HEK293 (cell line): ENCODE measurements around the gene ANTXR2.

Experiments used
- HOXA7 ChIP-seq: sonication (generic); formaldehyde crosslinking; IDR thresholded peaks from 2 replicates; pipeline ENCODE4 v1.8.1; 2022; ENCODE audit warnings: missing genetic modification reagents, borderline replicate concordance
- REPIN1 ChIP-seq: fragments of 450-650 bp; formaldehyde crosslinking; IDR thresholded peaks from 2 replicates; pipeline ENCODE4 v1.5.1; 2017; ENCODE audit warnings: missing biosample characterization, missing genetic modification characterization, low read depth
- TRIM28 ChIP-seq: IDR thresholded peaks from 2 replicates; pipeline ENCODE4 v1.6.1; 2011; ENCODE audit warnings: low read length, control low read depth, borderline replicate concordance
- TSHZ1 ChIP-seq: fragments of 450-650 bp; formaldehyde crosslinking; IDR thresholded peaks from 2 replicates; pipeline ENCODE4 v1.5.1; 2016; ENCODE audit warnings: missing biosample characterization, missing genetic modification characterization, borderline replicate concordance
- YY2 ChIP-seq: fragments of 450-650 bp; formaldehyde crosslinking; IDR thresholded peaks from 2 replicates; pipeline ENCODE4 v1.5.1; 2016; ENCODE audit warnings: missing biosample characterization, missing genetic modification characterization
- ZBTB20 ChIP-seq: fragments of 450-650 bp; formaldehyde crosslinking; IDR thresholded peaks from 2 replicates; pipeline ENCODE4 v1.5.1; 2016; ENCODE audit warnings: missing biosample characterization, missing genetic modification characterization
- ZBTB26 ChIP-seq: fragments of 450-650 bp; formaldehyde crosslinking; optimal IDR thresholded peaks from 2 replicates; pipeline ENCODE3; 2016; ENCODE audit warnings: missing biosample characterization, mild to moderate bottlenecking, missing genetic modification characterization
- ZIC2 ChIP-seq: fragments of 450-650 bp; formaldehyde crosslinking; IDR thresholded peaks from 2 replicates; pipeline ENCODE4 v1.5.1; 2016; ENCODE audit warnings: missing biosample characterization, missing genetic modification characterization
- ZNF133 ChIP-seq: fragments of 450-650 bp; formaldehyde crosslinking; IDR thresholded peaks from 2 replicates; pipeline ENCODE4 v1.5.1; 2016; ENCODE audit warnings: missing biosample characterization, missing genetic modification characterization
- ZNF140 ChIP-seq: fragments of 450-650 bp; formaldehyde crosslinking; IDR thresholded peaks from 2 replicates; pipeline ENCODE4 v1.5.1; 2016; ENCODE audit warnings: missing biosample characterization, missing genetic modification characterization
- ZNF2 ChIP-seq: fragments of 450-650 bp; formaldehyde crosslinking; IDR thresholded peaks from 2 replicates; pipeline ENCODE4 v1.5.1; 2016; ENCODE audit warnings: missing biosample characterization, missing genetic modification characterization
- ZNF202 ChIP-seq: fragments of 450-650 bp; formaldehyde crosslinking; IDR thresholded peaks from 2 replicates; pipeline ENCODE4 v1.5.1; 2016; ENCODE audit warnings: missing biosample characterization, missing genetic modification characterization, borderline replicate concordance
- ZNF221 ChIP-seq: fragments of 450-650 bp; formaldehyde crosslinking; IDR thresholded peaks from 2 replicates; pipeline ENCODE4 v1.5.1; 2017; ENCODE audit warnings: missing biosample characterization, missing genetic modification characterization, borderline replicate concordance
- ZNF26 ChIP-seq: fragments of 450-650 bp; formaldehyde crosslinking; IDR thresholded peaks from 2 replicates; pipeline ENCODE4 v1.5.1; 2016; ENCODE audit warnings: missing biosample characterization, missing genetic modification characterization
- ZNF341 ChIP-seq: fragments of 450-650 bp; formaldehyde crosslinking; IDR thresholded peaks from 2 replicates; pipeline ENCODE4; 2016; ENCODE audit warnings: low read depth, missing biosample characterization, missing genetic modification characterization
- ZNF354C ChIP-seq: fragments of 450-650 bp; formaldehyde crosslinking; IDR thresholded peaks from 2 replicates; pipeline ENCODE4 v1.5.1; 2016; ENCODE audit warnings: missing biosample characterization, missing genetic modification characterization, low read depth, borderline replicate concordance
- ZNF398 ChIP-seq: fragments of 450-650 bp; formaldehyde crosslinking; IDR thresholded peaks from 2 replicates; pipeline ENCODE4 v1.5.1; 2017; ENCODE audit warnings: missing biosample characterization, missing genetic modification characterization
- ZNF423 ChIP-seq: fragments of 450-650 bp; formaldehyde crosslinking; IDR thresholded peaks from 2 replicates; pipeline ENCODE4 v1.5.1; 2016; ENCODE audit warnings: missing biosample characterization, missing genetic modification characterization
- ZNF433 ChIP-seq: fragments of 450-650 bp; formaldehyde crosslinking; IDR thresholded peaks from 2 replicates; pipeline ENCODE4 v1.5.1; 2016; ENCODE audit warnings: missing biosample characterization, missing genetic modification characterization, low read depth
- ZNF488 ChIP-seq: fragments of 450-650 bp; formaldehyde crosslinking; IDR thresholded peaks from 2 replicates; pipeline ENCODE4 v1.5.1; 2016; ENCODE audit warnings: missing biosample characterization, missing genetic modification characterization
- ZNF510 ChIP-seq: fragments of 450-650 bp; formaldehyde crosslinking; IDR thresholded peaks from 2 replicates; pipeline ENCODE4 v1.5.1; 2018; ENCODE audit warnings: mild to moderate bottlenecking, missing genetic modification characterization, missing biosample characterization; ENCODE audit not compliant: insufficient replicate concordance
- ZNF529 ChIP-seq: fragments of 450-650 bp; formaldehyde crosslinking; IDR thresholded peaks from 2 replicates; pipeline ENCODE4 v1.5.1; 2017; ENCODE audit warnings: missing genetic modification characterization, missing biosample characterization; ENCODE audit not compliant: insufficient replicate concordance
- ZNF548 ChIP-seq: fragments of 450-650 bp; formaldehyde crosslinking; IDR thresholded peaks from 2 replicates; pipeline ENCODE4 v1.5.1; 2016; ENCODE audit warnings: missing biosample characterization, missing genetic modification characterization
- ZNF560 ChIP-seq: fragments of 450-650 bp; formaldehyde crosslinking; IDR thresholded peaks from 2 replicates; pipeline ENCODE4 v1.5.1; 2017; ENCODE audit warnings: missing biosample characterization, missing genetic modification characterization, borderline replicate concordance
- ZNF600 ChIP-seq: fragments of 450-650 bp; formaldehyde crosslinking; IDR thresholded peaks from 2 replicates; pipeline ENCODE4 v1.5.1; 2016; ENCODE audit warnings: missing biosample characterization, missing genetic modification characterization
- ZNF610 ChIP-seq: fragments of 450-650 bp; formaldehyde crosslinking; IDR thresholded peaks from 2 replicates; pipeline ENCODE4 v1.5.1; 2016; ENCODE audit warnings: missing biosample characterization, missing genetic modification characterization, borderline replicate concordance
- ZNF677 ChIP-seq: fragments of 450-650 bp; IDR thresholded peaks from 2 replicates; pipeline ENCODE4 v1.5.0; 2018; ENCODE audit warnings: missing biosample characterization, mild to moderate bottlenecking, missing genetic modification characterization, moderate library complexity
- ZNF707 ChIP-seq: fragments of 450-650 bp; formaldehyde crosslinking; IDR thresholded peaks from 2 replicates; pipeline ENCODE4 v1.5.1; 2016; ENCODE audit warnings: missing biosample characterization, missing genetic modification characterization
- ZSCAN30 ChIP-seq: fragments of 450-650 bp; IDR thresholded peaks from 2 replicates; pipeline ENCODE4 v1.5.1; 2018; ENCODE audit warnings: missing biosample characterization, mild to moderate bottlenecking, missing genetic modification characterization, moderate library complexity
- ZSCAN5A ChIP-seq: fragments of 450-650 bp; formaldehyde crosslinking; IDR thresholded peaks from 2 replicates; pipeline ENCODE4 v1.5.1; 2016; ENCODE audit warnings: missing biosample characterization, missing genetic modification characterization

The ANTXR2 gene

GRCh38 chr4:80072744-80073472 lies at the start of gene ANTXR2 (continued):
- TF ChIP-seq ZNF423 (tag by site-specific recombination) (no peak), YY2 (tag by site-specific recombination) (no peak), TSHZ1 (tag by site-specific recombination) (no peak), ZNF433 (tag by site-specific recombination) (no peak), ZNF677 (tag by site-specific recombination) (no peak), ZNF2 (peak; percentile 16; the same call in 1 of the 2 replicates), ZNF26 (tag by site-specific recombination) (no peak), ZNF600 (tag by site-specific recombination) (peak; percentile 82), ZNF221 (tag by site-specific recombination) (no peak), ZNF707 (tag by site-specific recombination) (no peak), HOXA7 (no peak), ZNF510 (tag by site-specific recombination) (no peak), ZIC2 (tag by site-specific recombination) (peak; percentile 8; the same call in 1 of the 2 replicates), ZBTB26 (tag by site-specific recombination) (peak; percentile 77), ZNF398 (tag by site-specific recombination) (peak; percentile 79), REPIN1 (tag by site-specific recombination) (no peak), ZSCAN5A (no peak), ZNF488 (no peak), ZSCAN30 (0 out of 2 replicates have a peak, but pooled peaks have one; percentile 16), ZNF354C (no peak), ZNF133 (tag by site-specific recombination) (no peak), ZNF202 (tag by site-specific recombination) (no peak), ZNF140 (tag by site-specific recombination) (no peak), TRIM28 (peak; percentile 83; the same call in 1 of the 2 replicates), ZNF548 (tag by site-specific recombination) (no peak), ZNF610 (tag by site-specific recombination) (no peak), ZNF560 (tag by site-specific recombination) (no peak), ZNF341 (tag by site-specific recombination) (no peak), ZBTB20 (tag by site-specific recombination) (peak; percentile 84), ZNF529 (tag by site-specific recombination) (no peak)
